H1 (cell line): ENCODE measurements around the gene DMC1. TPM values are rescaled to one million over a fixed set of nuclear protein-coding genes. Genes with fewer than 3 reads are reported as not detected.

ENCODE experiments used
- CTCF ChIA-PET: fragments of 300-600 bp; sonication (Branson Sonifier 250); formaldehyde crosslinking; loops from one replicate; lab custom pipeline; 2021; ENCODE audit not compliant: partially characterized antibody; lab: Charles Lee
- POLR2A ChIA-PET: fragments of 300-600 bp; sonication (Branson Sonifier 250); formaldehyde crosslinking; loops from one replicate; lab custom pipeline; 2021; ENCODE audit warnings: inconsistent platforms; ENCODE audit not compliant: partially characterized antibody; lab: Charles Lee
- DNase-seq, 2 experiments: peaks; one replicate each; pipeline versions ENCODE4 v3.0.0 to v3.0.0-alpha.2; 2010 to 2022; ENCODE audit warnings: low spot score in 2 of 2, low read depth in 1 of 2, mixed read lengths in 1 of 2
- FAIRE-seq: peaks from 2 replicates; lab custom pipeline; 2011; peaks lifted over from hg19 to GRCh38; lab: Jason Lieb, UNC
- H2AFZ ChIP-seq: 2 replicates; pipeline ENCODE4 v1.8.1; 2012; ENCODE audit warnings: low read length, inconsistent platforms
- H2AK5ac ChIP-seq: 2 replicates; pipeline ENCODE4 v1.6.1; 2013; ENCODE audit warnings: low read depth, low read length
- H2BK120ac ChIP-seq: replicated peaks from 2 replicates; pipeline ENCODE3; 2013; ENCODE audit warnings: low read depth, low read length, inconsistent platforms
- H2BK12ac ChIP-seq: 2 replicates; pipeline ENCODE4 v1.6.1; 2013; ENCODE audit warnings: low read depth, low read length
- H2BK15ac ChIP-seq: 2 replicates; pipeline ENCODE4 v1.6.1; 2013; ENCODE audit warnings: low read length
- H2BK20ac ChIP-seq: 2 replicates; pipeline ENCODE4 v1.6.1; 2013; ENCODE audit warnings: low read length
- H2BK5ac ChIP-seq: 2 replicates; pipeline ENCODE4 v1.6.1; 2013; ENCODE audit warnings: low read depth, low read length
- H3K14ac ChIP-seq: 2 replicates; pipeline ENCODE4 v1.6.1; 2013; ENCODE audit warnings: inconsistent platforms; ENCODE audit not compliant: insufficient read length
- H3K18ac ChIP-seq: 2 replicates; pipeline ENCODE4 v1.6.1; 2013; ENCODE audit warnings: low read length; ENCODE audit errors: extremely low read depth
- H3K23ac ChIP-seq: 2 replicates; pipeline ENCODE4 v1.6.1; 2013; ENCODE audit warnings: inconsistent platforms; ENCODE audit not compliant: insufficient read length
- H3K23me2 ChIP-seq: 2 replicates; pipeline ENCODE4 v1.6.1; 2013; ENCODE audit warnings: low read depth, low read length
- H3K27ac ChIP-seq: 2 replicates; pipeline ENCODE4 v1.6.1; 2011; ENCODE audit warnings: low read depth, low read length, inconsistent platforms
- H3K27me3 ChIP-seq, 4 experiments: replicated peaks in 1 of 4; 1 replicate in 1 of 4; 2 replicates in 3 of 4; pipeline versions ENCODE4 v1.6.1 to v1.8.1; 2011 to 2013; ENCODE audit warnings: low read length in 3 of 4, mild to moderate bottlenecking in 3 of 4, inconsistent platforms in 2 of 4, mixed read lengths in 2 of 4, moderate library complexity in 1 of 4; ENCODE audit not compliant: control insufficient read depth in 3 of 4, insufficient read depth in 3 of 4; ENCODE audit errors: extremely low read depth in 1 of 4
- H3K36me3 ChIP-seq, 4 experiments: 2 replicates each; pipeline versions ENCODE4 v1.6.1 to v1.8.1; 2011 to 2013; ENCODE audit warnings: mild to moderate bottlenecking in 4 of 4, low read length in 3 of 4, moderate library complexity in 2 of 4, control low read depth in 1 of 4, inconsistent platforms in 1 of 4; ENCODE audit not compliant: insufficient read depth in 4 of 4, control insufficient read depth in 2 of 4
- H3K4ac ChIP-seq: replicated peaks from 2 replicates; pipeline ENCODE3; 2013; ENCODE audit warnings: low read length, low read depth, mixed read lengths, inconsistent platforms; ENCODE audit not compliant: insufficient read length
- H3K4me1 ChIP-seq, 4 experiments: replicated peaks in 1 of 4; 1 replicate in 1 of 4; 2 replicates in 3 of 4; pipeline versions ENCODE4 v1.6.1 to v1.8.1; 2011 to 2013; ENCODE audit warnings: low read length in 3 of 4, inconsistent platforms in 2 of 4, mixed read lengths in 1 of 4; ENCODE audit not compliant: insufficient read depth in 4 of 4, control insufficient read depth in 3 of 4
- H3K4me2 ChIP-seq, 2 experiments: 2 replicates each; pipeline versions ENCODE4 v1.6.1 to v1.8.1; 2011 to 2013; ENCODE audit warnings: low read depth in 2 of 2, low read length in 2 of 2, control low read depth in 1 of 2, inconsistent platforms in 1 of 2, mild to moderate bottlenecking in 1 of 2; ENCODE audit not compliant: insufficient read depth in 1 of 2
- H3K4me3 ChIP-seq, 4 experiments: fragments of 200-600, 300-600 bp in 1 of 4; sonication (generic), shearing (Covaris generic), sonication (Bioruptor Twin) in 1 of 4; 2 replicates each; pipeline versions ENCODE4 v1.5.1 to v1.8.1; 2011 to 2016; ENCODE audit warnings: low read length in 4 of 4, low read depth in 3 of 4, control low read depth in 2 of 4, inconsistent platforms in 2 of 4, mild to moderate bottlenecking in 2 of 4, mixed read lengths in 1 of 4, moderate library complexity in 1 of 4; ENCODE audit not compliant: insufficient read depth in 2 of 4; ENCODE audit errors: extremely low read depth in 1 of 4
- H3K56ac ChIP-seq: replicated peaks from 2 replicates; pipeline ENCODE3; 2013; ENCODE audit warnings: low read depth, mild to moderate bottlenecking, mixed read lengths, low read length, inconsistent platforms; ENCODE audit not compliant: insufficient read length
- H3K79me1 ChIP-seq: 2 replicates; pipeline ENCODE4 v1.6.1; 2013; ENCODE audit warnings: low read depth, low read length, control low read depth
- H3K79me2 ChIP-seq, 2 experiments: 2 replicates each; pipeline versions ENCODE4 v1.6.1 to v1.8.1; 2012 to 2013; ENCODE audit warnings: low read length in 2 of 2, mild to moderate bottlenecking in 2 of 2, inconsistent platforms in 1 of 2; ENCODE audit not compliant: insufficient read depth in 2 of 2, control insufficient read depth in 1 of 2
- H3K9ac ChIP-seq, 4 experiments: replicated peaks in 1 of 4; 1 replicate in 1 of 4; 2 replicates in 3 of 4; pipeline versions ENCODE4 v1.6.1 to v1.8.1; 2011 to 2013; ENCODE audit warnings: low read depth in 3 of 4, low read length in 3 of 4, control low read depth in 2 of 4, mild to moderate bottlenecking in 2 of 4, moderate library complexity in 2 of 4, inconsistent platforms in 1 of 4; ENCODE audit errors: extremely low read depth in 1 of 4
- H3K9me3 ChIP-seq, 2 experiments: 2 replicates each; pipeline versions ENCODE4 v1.6.1 to v1.8.1; 2012 to 2013; ENCODE audit warnings: mild to moderate bottlenecking in 2 of 2, moderate library complexity in 2 of 2, control low read depth in 1 of 2, inconsistent platforms in 1 of 2, low read depth in 1 of 2, low read length in 1 of 2, mixed read lengths in 1 of 2; ENCODE audit not compliant: insufficient read depth in 2 of 2
- H4K20me1 ChIP-seq, 2 experiments: replicated peaks in 1 of 2; 2 replicates each; pipeline versions ENCODE3 to v1.8.1; 2011 to 2013; ENCODE audit warnings: inconsistent platforms in 2 of 2, low read length in 2 of 2, mild to moderate bottlenecking in 1 of 2; ENCODE audit not compliant: insufficient read depth in 2 of 2, control insufficient read depth in 1 of 2
- H4K5ac ChIP-seq: 2 replicates; pipeline ENCODE4 v1.6.1; 2013; ENCODE audit warnings: low read length, low read depth, mixed read lengths, inconsistent platforms; ENCODE audit not compliant: insufficient read length
- H4K8ac ChIP-seq: 2 replicates; pipeline ENCODE4 v1.8.0; 2013; ENCODE audit warnings: mild to moderate bottlenecking, moderate library complexity, low read length, inconsistent platforms; ENCODE audit not compliant: insufficient read depth; ENCODE audit errors: extremely low read depth
- H4K91ac ChIP-seq: replicated peaks from 2 replicates; pipeline ENCODE3; 2013; ENCODE audit warnings: low read length, mixed read lengths, inconsistent platforms; ENCODE audit not compliant: insufficient read length
- BRCA1 ChIP-seq: IDR thresholded peaks from 2 replicates; pipeline ENCODE4 v1.6.1; 2012; ENCODE audit warnings: low read depth, low read length, improper control_type of control experiment
- CBX8 ChIP-seq: fragments of 300-800, 300-1000 bp; sonication (generic); IDR thresholded peaks from 2 replicates; pipeline ENCODE4 v1.7.1; 2016; ENCODE audit warnings: low read depth, low read length, borderline replicate concordance
- CEBPB ChIP-seq: IDR thresholded peaks from 2 replicates; pipeline ENCODE4 v1.6.1; 2012; ENCODE audit warnings: low read depth, low read length
- EGR1 ChIP-seq: IDR thresholded peaks from 2 replicates; pipeline ENCODE4 v1.6.1; 2011; ENCODE audit warnings: low read depth, low read length, borderline replicate concordance
- EP300 ChIP-seq, 2 experiments: IDR thresholded peaks; 1 replicate in 1 of 2; 2 replicates in 1 of 2; pipeline ENCODE4 v1.6.1; 2011 to 2012; ENCODE audit warnings: low read depth in 2 of 2, low read length in 2 of 2, mild to moderate bottlenecking in 2 of 2, borderline replicate concordance in 1 of 2, inconsistent platforms in 1 of 2, moderate library complexity in 1 of 2
- NRF1 ChIP-seq: IDR thresholded peaks from 2 replicates; pipeline ENCODE4 v1.6.1; 2011; ENCODE audit warnings: mild to moderate bottlenecking, low read depth, low read length, improper control_type of control experiment
- SIX5 ChIP-seq: IDR thresholded peaks from 2 replicates; pipeline ENCODE4 v1.6.1; 2011; ENCODE audit warnings: mild to moderate bottlenecking, low read depth, low read length
- SP4 ChIP-seq: IDR thresholded peaks from 2 replicates; pipeline ENCODE4 v1.6.1; 2012; ENCODE audit warnings: low read length, inconsistent platforms
- WGBS, 2 experiments: shearing (Covaris generic) in 1 of 2; methylation state at CpG; one replicate each; pipeline versions ENCODE4 v1.1.6 to v1.1.7; 2013 to 2015; ENCODE audit warnings: low lambda C conversion rate in 2 of 2, mixed read lengths in 2 of 2, inconsistent platforms in 1 of 2, low coverage in 1 of 2, missing lambda C conversion rate in 1 of 2; ENCODE audit not compliant: insufficient replicate concordance in 2 of 2, insufficient coverage in 1 of 2, insufficient read length in 1 of 2; ENCODE audit errors: extremely low coverage in 1 of 2, missing lambda C conversion rate in 1 of 2; 5-methylcytosine and 5-hydroxymethylcytosine counted together
- polyA plus RNA-seq, 7 experiments: library from polyadenylated mRNA; depleted of rRNA in 3 of 7; stranded (reverse) in 5 of 7; unstranded in 2 of 7; fragments of >200 nt in 5 of 7; fragments of 200-250 nt in 2 of 7; gene quantifications; 1 replicate in 5 of 7; 2 replicates in 1 of 7; 4 replicates in 1 of 7; pipeline versions ENCODE4 v1.2.1 to v1.2.3, GENCODE V29; 2011 to 2013; ENCODE audit warnings: missing spikeins in 2 of 7, mixed read lengths in 2 of 7
- total RNA-seq: library from RNA; stranded (reverse); fragmentation: NEBNext Ultra II Directional; extraction: Animal tissue kit (Norgen Biotek cat#: 25700); gene quantifications from 2 replicates; pipeline ENCODE4 v1.2.1, GENCODE V29; 2021

DMC1 gene
- total and polyA plus RNA-seq, 2 of the 8 experiments (the other 6 are each of a cell fraction or from before 2014, with no cell fraction given), result 3.8 to 7.2 TPM

DNA sequence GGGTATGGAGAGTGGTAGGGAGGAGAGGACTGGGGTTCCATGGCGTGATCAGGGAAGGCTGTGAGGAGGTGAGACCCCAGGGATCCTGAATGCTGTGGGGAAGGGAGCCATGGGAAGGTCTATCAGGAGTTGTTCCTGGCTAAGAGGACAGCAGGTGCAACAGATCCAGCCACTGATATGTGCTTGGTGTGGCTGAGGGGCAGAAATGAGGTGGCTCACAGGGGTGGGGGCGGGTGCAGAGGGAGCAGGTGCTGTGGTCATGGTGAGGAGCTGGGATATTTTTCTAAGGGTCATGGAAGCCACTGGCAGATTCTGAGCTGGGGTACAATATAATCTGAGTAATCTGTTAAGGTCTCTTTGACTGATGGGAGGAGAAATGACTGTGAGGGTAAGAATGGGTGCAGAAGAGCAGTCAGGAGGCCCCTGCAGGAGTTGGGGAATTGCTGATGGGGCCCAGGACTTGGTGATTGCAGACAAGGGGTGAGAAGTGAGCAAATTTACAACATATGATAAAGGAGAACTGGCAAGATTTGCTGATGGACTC, 31.3 kb upstream of the DMC1 start:
- Histone ChIP-seq H3K9ac (no peak overlapping the region), H3K23me2 (no peaks in the 10 kb centered on the region), H4K20me1 (no peaks in the 10 kb centered on the region), H3K9me3 (no peaks in the 10 kb centered on the region), H3K23ac (no peak overlapping the region), H2BK20ac (no peak overlapping the region), H3K36me3 (no peaks in the 10 kb centered on the region; a peak in 1 of 8 replicates), H3K4me2 (no peak overlapping the region), H3K79me2 (no peaks in the 10 kb centered on the region), H3K27ac (no peak overlapping the region), H2AFZ (no peak overlapping the region), H2BK120ac (no peak overlapping the region), H3K79me1 (no peaks in the 10 kb centered on the region), H3K4me3 (no peak overlapping the region), H3K14ac (no peak overlapping the region), H4K91ac (no peak overlapping the region), H3K4ac (no peak overlapping the region), H2BK5ac (no peak overlapping the region), H4K5ac (no peak overlapping the region), H2AK5ac (no peak overlapping the region), H2BK15ac (no peak overlapping the region), H3K56ac (no peak overlapping the region), H3K4me1 (no peaks in the 10 kb centered on the region), H4K8ac (no peak overlapping the region), H3K27me3 (no peaks in the 10 kb centered on the region), H3K18ac (no peak overlapping the region), H2BK12ac (no peak overlapping the region)
- POLR2A ChIA-PET, result interaction anchor here (1.0 kb wide), 1 partner anchor 100 kb away, joined by 3 read pairs; no protein-coding TSS in a partner anchor
- CTCF ChIA-PET, result interaction anchor here (0.6 to 1.7 kb wide), 2 partner anchors 30 to 187 kb away, joined by 3 to 4 read pairs; no protein-coding TSS in a partner anchor
- DNase-seq (no peak), FAIRE-seq (no peak)
- 78% methylated on average over 2 of the region's 2 CpGs; no CpG with 5 or more reads in 1 of the 2 experiments for whole genome bisulfite sequencing, 2 experiments
- TF ChIP-seq SIX5 (no peak), SP4 (no peak), CEBPB (no peak), CBX8 (no peak), EP300 (IDR thresholded peaks at IDR 0.05; ENCODE audit: borderline replicate concordance in 1 of 2, low read depth in 2 of 2, low read length in 2 of 2) (no peak), EGR1 (no peak), NRF1 (no peak), BRCA1 (no peak)
